CD8-positive, alpha-beta memory T cell (primary cell): ENCODE results near the gene PLLP. TPM values are rescaled to one million over a fixed set of nuclear protein-coding genes. Genes with fewer than 3 reads are reported as not detected.

Experiments used
- CTCF ChIA-PET: fragments of 350-600 bp; sonication (Branson Sonifier 250); formaldehyde crosslinking; loops from one replicate; lab custom pipeline; 2021; ENCODE audit warnings: antibody characterized with exemption; lab: Charles Lee
- POLR2A ChIA-PET: fragments of 350-600 bp; sonication (Branson Sonifier 250); formaldehyde crosslinking; loops from one replicate; lab custom pipeline; 2021; ENCODE audit warnings: antibody characterized with exemption; lab: Charles Lee
- DNase-seq, 5 donors: peaks; one replicate each; pipeline versions ENCODE4 v3.0.0 to v3.0.0-alpha.2; 2020 to 2022; ENCODE audit warnings: mixed read lengths in 1 of 5
- H3K27ac ChIP-seq: one replicate; pipeline ENCODE4 v1.7.0; 2013; ENCODE audit warnings: low read depth, mild to moderate bottlenecking, low read length, moderate library complexity
- H3K27me3 ChIP-seq: 2 replicates; pipeline ENCODE4 v1.7.0; 2013; ENCODE audit warnings: low read length, mild to moderate bottlenecking; ENCODE audit not compliant: insufficient read depth, poor library complexity, severe bottlenecking
- H3K36me3 ChIP-seq: 2 replicates; pipeline ENCODE4 v1.7.0; 2013; ENCODE audit warnings: mild to moderate bottlenecking, low read length, moderate library complexity; ENCODE audit not compliant: insufficient read depth
- H3K4me1 ChIP-seq: 2 replicates; pipeline ENCODE4 v1.7.0; 2013; ENCODE audit warnings: mild to moderate bottlenecking, low read length, moderate library complexity; ENCODE audit not compliant: insufficient read depth
- H3K4me3 ChIP-seq: 2 replicates; pipeline ENCODE4 v1.7.0; 2013; ENCODE audit warnings: mild to moderate bottlenecking, low read length
- H3K9me3 ChIP-seq: 2 replicates; pipeline ENCODE4 v1.7.0; 2013; ENCODE audit warnings: mild to moderate bottlenecking, low read length
- H3K27ac Mint-ChIP-seq, 8 donors: one replicate each; pipeline ENCODE4 v1.8.0; 2020 to 2021; ENCODE audit warnings: mixed read lengths in 8 of 8, mild to moderate bottlenecking in 6 of 8, inconsistent platforms in 3 of 8, moderate library complexity in 3 of 8
- H3K27me3 Mint-ChIP-seq, 2 donors: one replicate each; pipeline ENCODE4 v1.8.0; 2020 to 2021; ENCODE audit warnings: mixed read lengths in 2 of 2, mild to moderate bottlenecking in 1 of 2, moderate library complexity in 1 of 2
- H3K36me3 Mint-ChIP-seq, 3 donors: one replicate each; pipeline ENCODE4 v1.8.0; 2020 to 2021; ENCODE audit warnings: mixed read lengths in 3 of 3, inconsistent platforms in 1 of 3, mild to moderate bottlenecking in 1 of 3
- H3K4me1 Mint-ChIP-seq, 3 donors: one replicate each; pipeline ENCODE4 v1.8.0; 2020 to 2021; ENCODE audit warnings: mixed read lengths in 3 of 3, inconsistent platforms in 1 of 3, mild to moderate bottlenecking in 1 of 3
- H3K4me3 Mint-ChIP-seq, 7 donors: one replicate each; pipeline ENCODE4 v1.8.0; 2020 to 2021; ENCODE audit warnings: mixed read lengths in 7 of 7, mild to moderate bottlenecking in 6 of 7, moderate library complexity in 4 of 7, inconsistent platforms in 2 of 7
- H3K9me3 Mint-ChIP-seq, 5 donors: one replicate each; pipeline ENCODE4 v1.8.0; 2020 to 2022; ENCODE audit warnings: mixed read lengths in 5 of 5, mild to moderate bottlenecking in 3 of 5, moderate library complexity in 2 of 5, inconsistent platforms in 1 of 5
- polyA plus RNA-seq: library from polyadenylated mRNA; unstranded; fragments of 300-500 nt; fragmentation: Illumina TruSeq; gene quantifications from one replicate; pipeline ENCODE4 v1.2.3, GENCODE V29; 2021
- total RNA-seq, 2 experiments: library from RNA; stranded (reverse); gene quantifications; one replicate each; pipeline ENCODE4 v1.2.3, GENCODE V29; 2021

PLLP gene
- total and polyA plus RNA-seq, 3 experiments from 2014 or later = 0.49 to 0.72 TPM; not detected in 1

DNA sequence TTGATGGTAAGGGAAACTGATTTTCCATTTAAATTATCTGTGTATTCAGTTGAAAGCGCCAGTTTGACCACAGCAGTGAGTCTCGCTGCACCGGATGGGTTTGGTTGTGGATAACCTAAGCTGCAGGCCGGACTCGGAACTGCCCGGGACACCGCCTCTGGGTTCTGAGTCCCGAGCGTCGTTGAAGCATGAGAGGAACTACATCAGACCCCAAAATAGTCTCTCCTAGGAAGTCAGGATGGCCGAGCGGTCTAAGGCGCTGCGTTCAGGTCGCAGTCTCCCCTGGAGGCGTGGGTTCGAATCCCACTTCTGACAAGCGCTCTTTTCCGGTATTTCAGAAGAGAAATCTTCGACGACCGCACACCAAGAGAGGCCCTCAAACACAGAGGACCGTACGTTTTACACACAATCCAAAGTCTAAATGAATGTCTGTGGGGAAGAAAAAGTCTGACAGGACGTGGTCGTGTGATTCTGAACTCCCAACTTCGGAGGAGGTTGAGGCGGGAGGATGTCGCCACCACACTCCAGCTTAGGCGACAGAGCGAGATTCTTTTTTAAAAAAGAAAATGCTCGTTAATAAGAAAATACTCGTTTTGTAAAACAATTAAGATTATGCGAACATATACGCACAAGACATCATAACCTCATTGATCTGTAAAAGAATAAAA, 15.4 kb upstream of the PLLP start:
- Histone ChIP-seq H3K9me3 (no peaks in the 10 kb centered on the region), H3K4me1 (peaks cover 26% of the 10 kb centered on the region), H3K4me3 (peak overlapping the region; percentile 64), H3K27ac (peak overlapping the region; percentile 68), H3K27me3 (no peaks in the 10 kb centered on the region), H3K36me3 (no peaks in the 10 kb centered on the region)
- no peak overlapping the region for H3K27ac Mint-ChIP-seq
- H3K27me3 Mint-ChIP-seq = peaks cover 0 to 2% of the 10 kb centered on the region in 2 donors
- H3K4me3 Mint-ChIP-seq = no peak overlapping the region
- peaks cover 15 to 21% (median 19%) of the 10 kb centered on the region in 3 donors for H3K4me1 Mint-ChIP-seq
- CTCF ChIA-PET = interaction anchor here (0.6 to 10.0 kb wide), 15 partner anchors 9 to 187 kb away, joined by 3 to 127 read pairs (median 3); partner anchors contain the start of genes ARL2BP, CIAPIN1, COQ9 and POLR2C
- no peaks in the 10 kb centered on the region for H3K9me3 Mint-ChIP-seq
- no peaks in the 10 kb centered on the region for H3K36me3 Mint-ChIP-seq
- peak; percentile 70 to 93 (median 85) for DNase-seq
- POLR2A ChIA-PET = interaction anchor here (0.6 to 1.6 kb wide), 6 partner anchors 10 to 163 kb away, joined by 3 to 5 read pairs (median 3); partner anchors contain the start of gene POLR2C

DNA sequence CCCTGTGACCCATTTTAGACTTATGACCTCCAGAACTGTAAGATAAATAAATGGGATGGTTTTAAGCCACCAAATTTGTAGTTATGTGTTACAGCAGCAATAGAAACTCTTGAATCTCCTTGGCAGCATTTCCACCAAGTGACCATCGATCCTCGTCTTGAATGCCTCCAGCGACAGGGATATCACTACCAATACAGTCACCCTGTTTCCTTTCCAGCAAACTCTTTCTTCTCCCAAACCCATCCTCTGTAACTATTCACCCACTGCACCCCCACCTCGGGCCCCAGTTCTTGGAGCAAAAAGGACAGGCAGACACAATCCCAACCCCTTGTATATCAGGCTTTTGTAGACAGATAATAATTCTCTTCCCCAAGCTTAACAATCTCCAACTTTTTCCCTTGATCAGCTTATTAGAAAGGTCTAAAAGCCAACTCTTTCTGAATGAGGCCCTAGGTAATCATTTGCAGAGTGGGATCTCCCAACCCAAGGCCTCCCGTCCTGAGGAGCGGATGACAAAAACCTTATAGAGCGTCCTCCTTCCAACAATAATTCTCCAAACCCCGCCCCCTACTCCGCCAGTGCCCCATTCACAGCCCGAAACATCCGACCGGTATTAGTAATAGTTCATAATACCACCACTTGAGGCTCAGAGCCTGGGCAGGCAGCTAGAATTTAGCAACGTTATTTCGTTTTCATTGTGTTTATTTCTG, 14.7 kb upstream of the PLLP start:
- ChIA-PET POLR2A (interaction anchor here (0.6 to 1.6 kb wide), 5 partner anchors 10 to 163 kb away, joined by 3 to 5 read pairs (median 3); partner anchors contain the start of gene POLR2C), CTCF (interaction anchor here (0.9 to 10.0 kb wide), 7 partner anchors 8 to 188 kb away, joined by 3 to 127 read pairs (median 4); partner anchors contain the start of gene ARL2BP)
- DNase-seq = peak in 2 of 5 donors; percentile 30 to 69
- peak overlapping the region in 1 of 7 donors; percentile 40 for H3K4me3 Mint-ChIP-seq
- no peaks in the 10 kb centered on the region for H3K36me3 Mint-ChIP-seq
- H3K36me3 ChIP-seq = no peaks in the 10 kb centered on the region
- no peaks in the 10 kb centered on the region for H3K27me3 ChIP-seq
- H3K9me3 Mint-ChIP-seq = no peaks in the 10 kb centered on the region
- H3K27ac ChIP-seq = peak overlapping the region; percentile 68
- peaks cover 26% of the 10 kb centered on the region for H3K4me1 ChIP-seq
- H3K27ac Mint-ChIP-seq = no peak overlapping the region
- peaks cover 0 to 2% of the 10 kb centered on the region in 2 donors for H3K27me3 Mint-ChIP-seq
- H3K9me3 ChIP-seq = no peaks in the 10 kb centered on the region
- peaks cover 11 to 18% (median 16%) of the 10 kb centered on the region in 3 donors for H3K4me1 Mint-ChIP-seq
- H3K4me3 ChIP-seq = peak overlapping the region; percentile 64

DNA sequence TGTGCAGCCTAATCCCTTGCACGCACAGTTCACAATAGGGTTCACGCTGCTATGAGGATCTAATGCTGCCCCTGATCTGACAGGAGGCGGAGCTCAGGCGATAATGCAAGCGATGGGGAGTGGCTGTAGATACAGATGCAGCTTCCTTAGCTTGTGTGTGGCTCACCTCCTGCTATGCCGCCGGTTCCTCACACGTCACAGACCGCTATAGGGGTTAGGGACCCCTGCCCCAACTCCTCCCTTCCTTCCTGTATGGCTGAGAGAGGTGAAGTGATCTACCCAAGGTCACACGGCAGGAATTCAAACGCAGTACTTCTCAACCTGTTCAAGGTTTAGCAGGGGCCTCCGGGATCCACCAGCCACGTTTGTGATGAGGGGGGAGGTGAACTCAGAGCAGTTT, 13.4 kb upstream of the PLLP start:
- Mint-ChIP-seq H3K9me3 (no peaks in the 10 kb centered on the region), H3K27ac (peak overlapping the region in 6 of 8 donors; percentile 76 to 97 (median 91))
- CTCF ChIA-PET = interaction anchor here (1.3 to 10.0 kb wide), 2 partner anchors 120 to 222 kb away, joined by 3 to 127 read pairs; no protein-coding TSS in a partner anchor

DNA sequence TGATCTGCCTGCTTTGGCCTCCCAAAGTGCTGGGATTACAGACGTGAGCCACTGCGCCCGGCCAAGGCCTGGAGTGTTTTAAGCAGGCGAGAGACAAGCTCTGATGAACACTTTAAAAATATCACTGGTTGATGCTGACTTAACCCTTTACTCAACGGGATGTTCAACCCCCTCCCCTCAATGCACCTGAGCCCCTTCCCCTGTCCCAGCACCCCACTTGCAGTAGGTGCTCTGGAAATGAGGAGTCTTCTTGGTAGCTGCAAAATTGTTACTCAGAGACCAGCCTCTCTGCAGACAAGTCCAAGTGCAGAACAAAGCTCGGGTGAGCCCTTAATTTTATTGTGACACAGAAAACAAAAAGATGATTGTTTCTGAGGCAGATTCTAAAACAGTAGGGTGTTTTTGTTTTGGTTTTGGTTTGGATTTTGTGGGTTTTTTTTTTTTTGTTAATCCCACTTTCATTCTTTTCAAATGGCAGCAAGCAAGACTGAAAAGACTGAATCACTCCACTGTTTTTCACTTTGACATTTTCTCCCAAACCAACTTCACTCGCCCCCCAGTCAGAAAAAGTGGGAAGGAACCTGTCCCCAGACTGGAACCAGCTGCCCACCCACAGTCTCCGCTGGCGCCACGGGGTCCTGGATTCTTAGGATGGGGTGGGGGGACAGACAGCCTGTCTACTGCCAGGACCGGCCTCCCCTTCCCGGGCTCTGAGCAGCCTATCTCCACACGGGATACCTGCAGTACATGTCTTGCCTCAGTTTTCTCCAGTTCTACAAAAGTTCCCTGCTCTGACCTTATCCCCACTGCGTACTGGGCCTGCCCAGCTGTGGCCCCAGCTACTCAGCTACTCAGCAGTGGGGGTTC, 5.2 kb upstream of the PLLP start:
- no peaks in the 10 kb centered on the region for H3K36me3 ChIP-seq
- H3K4me1 Mint-ChIP-seq = peaks cover 5 to 11% (median 6%) of the 10 kb centered on the region in 3 donors
- no peak for DNase-seq
- no peaks in the 10 kb centered on the region for H3K36me3 Mint-ChIP-seq
- H3K4me3 Mint-ChIP-seq = no peak overlapping the region
- H3K27ac Mint-ChIP-seq = no peak overlapping the region
- peaks cover 8 to 13% of the 10 kb centered on the region in 2 donors for H3K27me3 Mint-ChIP-seq
- peaks cover 6% of the 10 kb centered on the region for H3K27me3 ChIP-seq
- ChIA-PET CTCF (interaction anchor here (2.1 kb wide), 1 partner anchor 127 kb away, joined by 6 read pairs; no protein-coding TSS in a partner anchor), POLR2A (interaction anchor here (0.9 kb wide), 1 partner anchor 10 kb away, joined by 3 read pairs; no protein-coding TSS in a partner anchor)
- no peaks in the 10 kb centered on the region for H3K9me3 Mint-ChIP-seq
- H3K4me1 ChIP-seq = peaks cover 5% of the 10 kb centered on the region
- H3K9me3 ChIP-seq = no peaks in the 10 kb centered on the region
- no peak overlapping the region for H3K4me3 ChIP-seq
- no peak overlapping the region for H3K27ac ChIP-seq

More for the DNA sequence above, 13.4 kb upstream of the PLLP start:
- Histone ChIP-seq H3K27me3 (no peaks in the 10 kb centered on the region), H3K36me3 (no peaks in the 10 kb centered on the region), H3K9me3 (no peaks in the 10 kb centered on the region), H3K4me1 (peaks cover 26% of the 10 kb centered on the region), H3K4me3 (peak overlapping the region; percentile 27), H3K27ac (peak overlapping the region; percentile 60)
- H3K36me3 Mint-ChIP-seq = no peaks in the 10 kb centered on the region
- DNase-seq = peak; percentile 27 to 74 (median 66)
- peaks cover 7 to 13% (median 12%) of the 10 kb centered on the region in 3 donors for H3K4me1 Mint-ChIP-seq
- H3K27me3 Mint-ChIP-seq = peaks cover 0 to 2% of the 10 kb centered on the region in 2 donors
- peak overlapping the region in 6 of 7 donors; percentile 62 to 83 (median 79) for H3K4me3 Mint-ChIP-seq
- POLR2A ChIA-PET = interaction anchor here (1.1 kb wide), 1 partner anchor 17 kb away, joined by 3 read pairs; no protein-coding TSS in a partner anchor

- Mint-ChIP-seq H3K36me3 (no peaks in the 10 kb centered on the region), H3K4me1 (peaks cover 7 to 18% (median 14%) of the 10 kb centered on the region in 3 donors), H3K27ac (no peak overlapping the region), H3K9me3 (no peaks in the 10 kb centered on the region), H3K4me3 (peak overlapping the region in 6 of 7 donors; percentile 45 to 67 (median 62)), H3K27me3 (peaks cover 17 to 24% of the 10 kb centered on the region in 2 donors)
- Histone ChIP-seq H3K36me3 (no peaks in the 10 kb centered on the region), H3K27me3 (peaks cover 10% of the 10 kb centered on the region), H3K27ac (no peak overlapping the region), H3K4me3 (peak overlapping the region; percentile 53), H3K4me1 (peaks cover 11% of the 10 kb centered on the region), H3K9me3 (no peaks in the 10 kb centered on the region)
- ChIA-PET POLR2A (no interaction called here), CTCF (no interaction called here)
- DNase-seq = peak in 1 of 5 donors; percentile 15
Observed at GRCh38 chr16:57285379-57285778, 907 bp upstream of the PLLP start.

DNA sequence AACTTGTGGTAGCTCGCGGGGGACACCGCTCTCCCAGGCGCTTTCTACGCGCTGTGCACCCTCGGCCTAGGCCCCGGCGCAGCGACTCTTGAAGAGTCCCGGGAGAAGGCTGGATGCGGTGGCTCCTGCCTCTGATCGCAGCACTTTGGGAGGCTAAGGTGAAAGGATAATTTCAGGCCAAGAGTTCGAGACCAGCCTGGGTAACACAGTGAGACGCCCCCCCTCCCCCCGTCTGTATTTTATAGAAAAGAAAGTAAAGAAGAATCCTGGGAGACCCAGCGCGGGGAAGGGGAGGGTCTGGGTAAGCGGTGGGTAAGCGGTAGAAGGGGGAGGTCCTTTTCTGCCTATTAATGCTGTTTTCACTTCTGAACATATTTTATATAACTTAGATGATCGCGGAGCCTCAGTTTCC, 486 bp upstream of the PLLP start:
- peaks cover 14% of the 10 kb centered on the region for H3K4me1 ChIP-seq
- ChIA-PET CTCF (no interaction called here), POLR2A (no interaction called here)
- Mint-ChIP-seq H3K4me1 (peaks cover 7 to 21% (median 18%) of the 10 kb centered on the region in 3 donors), H3K36me3 (no peaks in the 10 kb centered on the region), H3K9me3 (no peaks in the 10 kb centered on the region), H3K27me3 (peaks cover 17 to 24% of the 10 kb centered on the region in 2 donors), H3K4me3 (peak overlapping the region in 6 of 7 donors; percentile 45 to 67 (median 62)), H3K27ac (peak overlapping the region in 1 of 8 donors; percentile 21)
- H3K4me3 ChIP-seq = peak overlapping the region; percentile 53
- H3K27me3 ChIP-seq = peaks cover 10% of the 10 kb centered on the region
- DNase-seq = peak in 1 of 5 donors; percentile 6
- H3K9me3 ChIP-seq = no peaks in the 10 kb centered on the region
- peak overlapping the region; percentile 4 for H3K27ac ChIP-seq
- no peaks in the 10 kb centered on the region for H3K36me3 ChIP-seq

DNA sequence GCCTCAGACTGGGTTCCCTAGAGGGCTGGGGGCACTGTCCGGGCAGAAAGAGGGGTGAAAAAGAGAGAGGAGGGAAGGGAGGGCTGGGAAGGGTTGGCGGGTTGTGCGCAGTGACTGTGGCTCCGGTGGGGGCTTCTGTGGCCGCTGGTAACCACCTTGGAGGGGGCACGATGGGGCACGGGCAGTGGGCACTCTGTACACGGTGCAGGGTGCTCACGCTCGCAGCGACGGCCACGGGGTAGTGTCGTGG, 588 bp downstream of the PLLP start:
- Mint-ChIP-seq H3K36me3 (no peaks in the 10 kb centered on the region), H3K27ac (no peak overlapping the region), H3K27me3 (peaks cover 17 to 24% of the 10 kb centered on the region in 2 donors), H3K4me3 (peak overlapping the region in 5 of 7 donors; percentile 70 to 89 (median 73)), H3K4me1 (peaks cover 7 to 19% (median 16%) of the 10 kb centered on the region in 3 donors), H3K9me3 (no peaks in the 10 kb centered on the region)
- Histone ChIP-seq H3K27ac (no peak overlapping the region), H3K4me1 (peaks cover 18% of the 10 kb centered on the region), H3K27me3 (peaks cover 10% of the 10 kb centered on the region), H3K9me3 (no peaks in the 10 kb centered on the region), H3K4me3 (peak overlapping the region; percentile 28), H3K36me3 (no peaks in the 10 kb centered on the region)
- no peak for DNase-seq
- POLR2A ChIA-PET = no interaction called here
- CTCF ChIA-PET = no interaction called here
